ENCODE results near the gene E2F6.

The E2F6 gene, protein sequence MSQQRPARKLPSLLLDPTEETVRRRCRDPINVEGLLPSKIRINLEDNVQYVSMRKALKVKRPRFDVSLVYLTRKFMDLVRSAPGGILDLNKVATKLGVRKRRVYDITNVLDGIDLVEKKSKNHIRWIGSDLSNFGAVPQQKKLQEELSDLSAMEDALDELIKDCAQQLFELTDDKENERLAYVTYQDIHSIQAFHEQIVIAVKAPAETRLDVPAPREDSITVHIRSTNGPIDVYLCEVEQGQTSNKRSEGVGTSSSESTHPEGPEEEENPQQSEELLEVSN

DNA sequence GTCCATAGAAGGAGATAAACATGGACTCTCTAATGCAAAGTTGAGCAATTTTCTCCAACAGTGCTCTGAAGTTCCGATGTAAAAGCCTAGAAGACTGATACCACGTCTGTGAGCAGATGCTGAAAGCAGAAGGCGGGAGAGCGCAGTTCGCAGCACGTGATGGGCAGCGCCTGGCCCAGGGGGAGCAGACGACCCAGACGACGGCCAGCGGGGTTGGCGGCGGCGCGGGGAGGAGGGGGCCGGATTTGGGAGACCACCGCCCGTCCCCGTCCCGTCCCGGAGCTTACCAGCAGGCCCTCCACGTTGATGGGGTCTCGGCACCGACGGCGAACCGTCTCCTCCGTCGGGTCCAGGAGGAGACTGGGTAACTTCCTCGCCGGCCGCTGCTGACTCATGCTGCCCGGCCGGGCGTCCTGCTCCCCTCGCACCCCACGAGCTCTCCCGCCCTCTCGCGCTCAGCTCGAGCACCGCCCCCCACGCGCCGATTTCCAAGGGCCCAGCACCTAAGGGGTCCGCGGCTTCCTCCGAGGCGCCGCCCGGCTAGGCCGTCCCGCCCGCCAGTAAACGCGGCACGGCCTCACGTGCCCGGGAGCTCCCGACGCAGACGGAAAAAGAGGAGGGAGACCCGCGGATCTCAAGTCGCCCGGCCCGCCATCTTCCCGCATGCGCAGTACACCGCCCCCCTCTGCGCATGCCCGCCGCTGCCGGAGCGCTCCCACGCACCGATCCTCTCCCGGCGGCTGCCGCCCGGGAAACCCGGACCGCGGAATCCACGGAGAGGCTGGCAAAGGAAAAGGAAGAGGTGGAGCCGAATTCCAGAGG is at the start of gene E2F6:
E2F6 (minus strand) TSS at position 677 of the 822 bp plus-strand sequence; CDS start at position 395, 282 bp downstream.
- peak; percentile 63 for DNase-seq

GRCh38 chr2:11515490-11515981 is 49.6 kb upstream of the E2F6 start:
- DNase-seq: no peak

DNA sequence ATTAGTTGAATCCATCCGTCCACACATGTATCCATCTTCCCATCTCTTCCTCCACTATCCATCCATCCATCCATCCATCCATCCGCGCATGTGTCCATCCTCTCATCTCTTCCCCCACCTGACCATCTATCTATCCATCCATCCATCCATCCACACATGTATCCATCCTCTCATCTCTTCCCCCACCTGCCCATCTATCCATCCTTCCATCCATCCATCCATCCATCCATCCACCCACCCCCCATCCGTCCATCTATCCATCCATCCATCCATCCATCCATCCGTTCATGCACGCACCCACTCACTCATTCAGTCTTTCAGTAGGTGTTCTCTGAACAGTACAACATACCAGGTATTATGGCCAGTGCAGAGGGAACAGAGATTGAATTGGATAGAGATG is 48.9 kb upstream of the E2F6 start:
- no peak for DNase-seq

- DNase-seq: no peak
Measured at GRCh38 chr2:11514081-11514730, 48.2 kb upstream of the E2F6 start.

DNA sequence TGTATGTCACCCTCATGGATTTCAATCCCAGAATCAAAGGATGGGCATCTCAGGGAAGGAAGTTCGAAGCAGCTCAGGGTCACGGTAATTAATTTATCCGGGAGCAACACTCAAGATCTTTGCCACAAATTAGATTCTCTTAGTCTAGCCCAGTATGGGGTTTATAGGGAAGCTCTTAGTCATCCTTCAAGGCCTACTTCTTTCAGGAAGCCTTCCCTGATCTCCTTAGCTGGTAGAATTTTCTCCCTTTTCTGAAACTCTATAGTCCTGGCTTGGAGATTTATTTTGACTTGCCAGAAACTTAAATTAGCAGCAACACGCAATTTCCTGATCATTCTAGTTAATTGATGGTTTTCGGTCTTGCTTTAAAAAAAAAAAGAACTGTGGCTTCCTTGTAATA is 47.4 kb upstream of the E2F6 start:
- DNase-seq: no peak

GRCh38 chr2:11512431-11512830 is 46.5 kb upstream of the E2F6 start:
- no peak for DNase-seq

DNA sequence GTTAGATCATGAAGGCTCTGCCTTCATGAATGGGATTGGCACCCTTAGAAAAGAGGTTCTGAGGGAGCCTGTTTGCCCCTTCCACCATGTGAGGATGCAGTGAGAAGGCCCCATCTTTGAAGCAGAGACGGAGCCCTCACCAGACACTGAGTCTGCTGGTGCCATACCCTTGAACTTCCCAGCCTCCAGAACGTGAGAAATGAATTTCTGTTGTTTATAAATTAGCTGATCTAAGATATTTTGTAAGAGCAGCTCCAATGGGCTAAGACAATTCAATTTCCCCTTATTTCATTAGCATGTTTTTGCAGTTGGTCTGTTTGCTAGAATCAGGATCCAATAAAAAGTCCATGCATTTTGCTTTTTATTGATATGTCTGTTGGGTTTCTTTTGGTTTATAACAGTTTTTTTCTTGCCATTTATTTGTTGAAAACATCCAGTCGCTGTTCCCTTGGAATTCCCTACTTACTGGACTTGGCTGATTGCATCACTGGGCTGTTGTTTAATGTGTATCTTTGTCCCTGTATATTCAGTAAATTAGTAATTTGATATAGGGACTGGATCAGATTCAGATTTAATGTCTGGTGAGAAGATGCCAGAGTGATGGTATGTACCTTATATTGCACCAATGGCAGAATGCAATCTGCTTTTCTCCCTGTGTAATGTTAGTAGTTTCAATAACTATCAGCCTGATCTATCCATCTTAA is 43.8 kb upstream of the E2F6 start:
- no peak for DNase-seq

DNA sequence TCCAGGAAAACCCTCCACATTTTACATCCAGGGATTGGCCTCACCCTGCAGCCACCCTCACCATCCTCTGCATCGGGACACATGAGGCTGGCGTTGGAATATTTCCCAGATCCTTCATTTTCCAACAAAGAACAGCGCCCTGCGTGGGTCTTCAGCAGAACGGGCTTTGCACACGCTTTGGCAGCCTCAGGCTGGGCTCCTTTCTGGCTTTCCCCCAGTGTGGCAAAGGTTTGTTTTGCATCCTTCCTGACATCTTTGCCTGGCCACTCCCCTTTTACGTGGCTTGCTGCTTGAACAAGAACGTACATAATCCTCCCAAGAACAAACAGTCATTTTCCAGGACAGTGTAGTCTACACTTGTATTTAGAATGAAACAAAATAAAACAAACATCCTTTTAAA is 42.3 kb upstream of the E2F6 start:
- no peak for DNase-seq

DNA sequence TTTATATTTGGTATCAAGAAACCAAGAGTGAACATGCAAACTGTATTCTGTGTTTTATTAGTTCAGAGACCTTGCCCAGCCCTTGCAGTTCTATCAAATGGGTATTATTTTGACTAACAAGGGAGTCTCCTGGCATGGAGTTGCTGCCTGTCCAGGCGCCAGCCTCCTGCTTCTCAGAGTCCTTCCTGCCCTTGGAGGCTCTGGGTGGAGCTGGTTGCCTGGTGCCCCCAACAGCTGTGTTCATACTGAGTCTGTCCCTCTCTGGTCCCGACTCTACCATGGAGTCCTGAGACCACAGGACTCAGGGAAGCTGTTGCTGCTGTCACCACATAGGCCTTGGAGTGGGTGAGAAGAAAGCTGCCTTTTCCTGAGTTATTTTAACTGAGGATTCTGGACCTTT is 41.6 kb upstream of the E2F6 start:
- no peak for DNase-seq

DNA sequence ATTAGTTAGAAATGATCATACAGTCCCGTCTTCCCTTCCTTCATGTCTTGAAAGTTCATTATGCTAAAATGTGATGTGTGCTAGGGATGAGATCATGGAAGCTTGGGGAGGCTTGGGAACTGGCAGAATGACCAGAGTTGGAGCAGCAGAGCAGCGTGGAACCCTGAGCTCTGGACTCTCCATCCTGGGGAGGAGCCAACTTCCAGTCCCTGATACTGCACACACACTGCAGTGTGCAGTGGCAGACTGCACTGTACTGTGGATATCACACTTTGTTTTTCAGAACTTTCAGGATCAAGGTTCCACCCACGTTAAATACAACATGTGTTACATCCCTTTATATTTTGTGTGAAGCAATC is 40.6 kb upstream of the E2F6 start:
- DNase-seq: no peak

- DNase-seq: no peak
Measured at GRCh38 chr2:11505652-11506610, 40.0 kb upstream of the E2F6 start.

DNA sequence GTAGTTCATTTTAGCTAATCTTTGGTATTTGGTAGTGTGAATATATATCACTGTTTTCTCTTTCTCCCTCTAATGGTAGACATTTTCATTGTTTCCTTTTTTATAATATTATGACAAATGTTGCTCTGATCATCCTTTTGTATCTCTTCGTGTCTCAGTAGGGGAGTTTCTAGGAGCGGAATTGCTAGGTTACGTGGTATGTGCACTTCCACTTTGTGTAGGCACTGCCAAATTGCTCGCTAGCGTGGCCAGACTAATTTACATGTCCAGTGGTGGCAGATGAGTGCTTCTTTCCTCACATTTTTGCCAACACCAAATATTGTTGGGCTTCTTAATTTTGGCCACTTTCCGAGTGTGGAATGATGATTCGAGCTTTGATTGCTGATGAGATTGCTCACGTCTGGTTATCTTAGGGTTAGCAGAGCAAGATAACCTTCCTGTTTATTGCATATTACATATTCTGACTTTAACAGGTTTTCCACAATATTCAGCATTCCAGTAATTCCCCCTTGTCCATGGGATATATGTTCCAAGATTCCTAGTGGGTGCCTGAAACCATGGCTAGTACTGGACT is 37.5 kb upstream of the E2F6 start:
- DNase-seq: no peak

GRCh38 chr2:11502740-11503292 is 36.9 kb upstream of the E2F6 start:
- no peak for DNase-seq

- DNase-seq: no peak
Measured at GRCh38 chr2:11500702-11501303, 34.8 kb upstream of the E2F6 start.

DNA sequence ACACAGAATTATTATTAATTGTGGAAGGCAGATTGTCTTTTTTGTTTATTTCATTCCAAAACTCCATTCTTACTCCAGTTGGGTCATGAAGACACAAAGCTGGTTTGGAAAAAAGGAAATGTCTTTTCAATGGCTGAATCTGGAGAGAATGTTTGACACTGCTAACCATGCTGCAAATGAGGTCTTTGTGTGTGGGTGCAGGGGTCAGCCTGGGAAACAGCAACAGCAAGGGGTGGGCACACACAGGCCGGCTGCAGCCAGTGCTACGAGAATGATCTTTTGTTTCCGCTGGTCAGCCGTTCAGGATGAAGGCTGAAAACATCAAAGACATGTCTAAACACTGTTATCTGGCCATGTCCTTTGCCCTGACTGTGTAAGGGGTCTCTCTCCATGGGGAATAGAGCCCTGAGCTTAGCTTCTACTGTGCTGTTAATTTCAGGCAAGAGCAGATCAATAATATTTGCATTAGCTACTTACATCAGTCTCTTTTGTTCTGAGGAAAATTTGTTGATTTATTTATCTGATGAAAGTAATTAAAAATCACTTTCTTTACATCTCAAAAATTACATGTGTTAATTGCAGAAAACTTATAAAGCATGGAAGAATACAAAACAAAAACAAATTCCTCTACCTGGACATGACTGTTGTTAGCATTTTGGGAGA is 33.3 kb upstream of the E2F6 start:
- no peak for DNase-seq

DNA sequence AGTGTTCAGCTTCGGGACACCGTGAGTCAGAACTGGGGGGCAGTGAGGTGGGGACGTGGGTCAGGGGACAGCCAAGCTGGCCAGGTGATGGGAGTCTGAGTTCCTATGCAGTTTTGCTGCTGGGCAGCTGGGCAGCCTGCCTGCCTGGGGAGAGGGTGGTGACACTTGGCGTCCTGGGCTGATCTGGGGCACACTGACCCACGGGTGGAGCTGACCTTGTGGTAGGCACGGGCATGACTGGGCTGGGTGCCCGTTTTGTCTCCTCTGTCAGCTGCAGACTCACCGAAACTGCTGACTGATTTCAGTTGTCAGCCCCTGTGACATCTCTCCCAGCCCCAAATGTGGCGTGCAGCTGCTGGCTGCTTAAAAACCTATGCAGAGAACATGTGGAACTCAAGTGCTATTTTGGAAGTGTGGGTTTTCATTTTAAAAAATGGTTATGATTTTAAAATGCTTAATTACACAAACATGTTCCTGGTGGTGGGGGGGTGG is 32.6 kb upstream of the E2F6 start:
- no peak for DNase-seq

DNA sequence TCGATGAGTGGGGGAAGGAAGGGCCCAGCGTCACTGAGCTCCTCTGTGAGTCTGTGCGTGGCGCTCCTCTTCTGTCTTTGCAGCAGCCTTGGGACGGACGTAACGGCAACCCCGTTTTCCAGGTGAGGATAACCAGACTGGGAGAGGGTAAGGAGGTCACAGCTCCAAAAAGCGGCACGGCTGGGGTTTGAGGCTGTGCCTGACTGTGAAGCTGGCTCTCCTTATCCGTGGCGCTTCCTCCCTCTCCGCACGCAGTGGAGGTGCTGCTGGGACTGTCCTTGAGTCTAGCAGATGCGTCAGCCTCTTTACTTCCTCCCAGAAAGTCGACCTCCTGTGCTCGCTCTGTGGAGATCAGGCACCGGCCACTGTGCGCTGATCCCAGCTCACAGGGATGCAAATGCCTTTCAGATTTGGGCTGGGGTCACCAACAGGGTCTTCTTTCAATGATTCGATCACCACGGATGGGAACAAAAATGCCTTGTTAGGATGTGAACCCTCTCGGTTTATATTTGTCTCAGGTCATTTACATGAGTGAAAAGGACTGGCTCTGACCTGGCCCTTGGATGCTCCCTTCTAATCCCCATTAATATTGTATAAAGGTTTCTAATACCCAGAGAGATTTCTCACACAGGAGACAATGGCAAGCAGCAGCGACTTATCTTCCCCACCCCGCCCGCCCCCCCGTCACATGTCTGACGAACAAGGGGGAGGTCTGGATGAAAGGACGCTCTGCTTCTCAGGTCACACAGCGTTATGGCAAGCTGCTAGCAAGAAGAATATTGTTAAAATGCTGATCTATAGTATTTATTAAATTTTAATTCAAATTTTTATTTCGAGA is 30.1 kb upstream of the E2F6 start:
- DNase-seq: no peak

GRCh38 chr2:11494310-11494709 is 28.3 kb upstream of the E2F6 start:
- no peak for DNase-seq

DNA sequence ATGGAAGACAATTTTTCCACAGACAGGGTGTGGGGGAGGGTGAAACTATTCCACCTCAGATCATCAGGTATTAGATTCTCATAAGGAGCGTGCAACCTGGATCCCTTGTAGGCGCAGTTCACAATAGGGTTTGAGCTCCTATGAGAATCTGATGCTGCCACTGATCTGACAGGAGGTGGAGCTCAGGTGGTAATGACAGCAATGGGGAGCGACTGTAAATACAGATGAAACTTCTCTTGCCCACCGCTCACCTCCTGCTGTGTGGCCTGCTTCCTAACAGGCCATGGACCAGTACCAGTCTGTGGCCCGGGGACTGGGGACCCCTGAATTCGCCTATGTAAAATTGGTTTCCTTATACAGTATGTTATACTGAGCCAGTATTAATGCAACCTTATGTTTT is 27.3 kb upstream of the E2F6 start:
- DNase-seq: no peak

Measured in KG1 (cell line).